NCI-H1105 treated with DMSO at 0.1 percent for 48 hours (cell line): Measurements from ENCODE around the gene CCDC190.
A peak's percentile ranks its signal among the peaks of the same experiment; 100 is the strongest.
"Not testable (repeated sequence)": the region's sequence is repeated elsewhere in the genome, so short reads cannot be mapped to it uniquely, and the experiment has no call there.

ENCODE experiments used
- DNase-seq: peaks from one replicate; lab custom pipeline; 2025; lab: John Stamatoyannopoulos, UW

Gene CCDC190

DNA sequence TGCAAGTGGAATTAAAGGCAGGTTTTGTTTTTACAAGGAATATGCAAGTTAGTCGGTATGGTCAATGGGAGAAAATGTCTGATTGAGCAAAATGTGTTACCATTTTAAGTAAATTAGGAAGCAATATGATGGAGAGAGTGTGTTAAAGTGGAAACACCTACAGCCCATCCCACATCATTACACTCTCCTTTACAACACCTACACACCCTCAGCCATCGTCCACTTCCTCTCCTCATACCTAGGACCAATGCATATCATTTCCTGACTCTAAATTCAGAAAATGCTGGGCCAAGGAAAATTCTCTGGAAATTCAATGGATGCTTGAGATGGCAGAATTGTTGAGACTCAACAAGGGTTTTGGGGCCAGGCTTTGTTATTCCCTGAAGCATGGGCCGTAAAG lies 16.4 kb upstream of the CCDC190 start:
- no peak for DNase-seq

DNA sequence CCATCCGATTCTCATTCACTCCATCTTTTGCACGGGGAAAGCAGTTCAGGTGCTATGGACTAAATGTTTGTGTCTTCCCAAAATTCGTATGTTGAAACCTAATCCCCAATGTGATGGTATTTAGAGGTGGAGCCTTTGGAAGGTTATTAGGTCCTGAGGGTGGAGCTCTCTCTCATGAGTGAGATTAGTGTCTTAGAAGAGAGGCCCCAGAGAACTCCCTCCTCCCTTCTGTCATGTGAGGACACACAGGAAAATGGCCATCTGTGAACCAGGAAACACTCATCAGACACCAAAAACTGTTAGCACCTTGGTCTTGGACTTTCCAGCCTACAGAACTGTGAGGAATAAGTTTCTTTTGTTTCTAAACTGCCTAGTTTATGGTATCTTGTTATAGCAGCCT lies 15.8 kb upstream of the CCDC190 start:
- DNase-seq: no peak

DNA sequence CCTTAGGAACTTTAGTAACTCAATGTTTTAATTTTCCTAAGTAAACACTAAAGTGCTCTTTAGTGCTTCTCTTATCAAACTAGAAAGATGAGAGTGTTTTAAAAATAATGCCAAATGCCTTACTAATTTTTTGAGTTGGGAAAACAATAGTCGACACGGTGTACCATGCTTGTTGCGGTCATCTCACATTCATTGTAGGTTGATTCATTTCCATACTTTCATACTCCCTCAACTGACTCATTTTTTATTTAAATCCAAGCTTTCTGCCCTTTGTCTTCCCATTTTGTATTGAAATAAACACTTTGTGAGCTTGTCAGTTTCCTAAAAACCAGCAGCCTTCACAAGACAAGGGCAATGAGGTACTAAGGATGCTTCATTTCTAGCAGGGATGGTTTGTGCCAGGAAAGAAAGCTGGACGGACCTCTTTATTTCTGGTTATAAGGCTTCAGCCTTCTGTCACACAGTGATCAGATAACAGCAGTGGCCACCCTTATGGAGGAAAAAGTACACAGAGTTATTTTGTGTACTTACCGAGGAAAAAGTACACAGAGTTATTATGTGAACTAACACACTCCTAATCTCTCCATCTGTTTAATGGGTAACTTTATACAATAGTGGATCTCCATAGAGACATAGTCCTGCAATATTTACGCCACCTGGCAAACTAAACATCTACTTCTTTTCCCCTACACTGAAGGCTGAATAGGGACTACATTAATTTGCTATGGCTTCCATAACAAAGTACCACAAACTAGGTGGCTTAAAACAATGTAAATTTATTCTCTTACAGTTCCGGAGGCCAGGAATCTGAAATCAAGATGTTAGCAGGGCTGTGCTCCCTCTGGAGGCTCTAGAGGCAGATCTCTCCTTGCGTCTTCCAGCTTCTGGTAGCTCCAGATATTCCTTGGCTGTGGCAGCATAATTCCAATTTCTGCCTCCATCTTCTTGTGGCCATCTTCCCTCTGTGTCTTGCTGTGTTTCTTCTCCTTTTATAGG lies 13.0 kb upstream of the CCDC190 start:
- no peak for DNase-seq

DNA sequence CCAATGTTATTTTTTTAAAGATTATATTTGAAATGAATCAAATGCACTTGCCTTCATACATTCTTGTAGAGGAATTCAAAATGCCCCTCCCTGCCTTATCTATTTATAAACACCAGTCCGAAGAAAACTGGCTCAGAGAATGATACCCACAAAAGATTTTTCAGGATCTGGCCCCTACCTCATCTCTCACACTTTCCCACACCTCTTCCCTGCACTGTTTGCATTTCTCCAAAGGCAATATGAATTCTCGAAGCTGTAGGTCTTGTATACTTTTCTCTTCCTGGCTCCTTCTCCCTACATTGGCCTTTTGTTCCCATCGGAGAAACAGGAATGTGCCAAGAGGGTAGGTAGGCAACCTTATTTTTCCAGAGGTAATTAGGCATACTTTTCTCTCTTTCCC lies 12.0 kb upstream of the CCDC190 start:
- no peak for DNase-seq

DNA sequence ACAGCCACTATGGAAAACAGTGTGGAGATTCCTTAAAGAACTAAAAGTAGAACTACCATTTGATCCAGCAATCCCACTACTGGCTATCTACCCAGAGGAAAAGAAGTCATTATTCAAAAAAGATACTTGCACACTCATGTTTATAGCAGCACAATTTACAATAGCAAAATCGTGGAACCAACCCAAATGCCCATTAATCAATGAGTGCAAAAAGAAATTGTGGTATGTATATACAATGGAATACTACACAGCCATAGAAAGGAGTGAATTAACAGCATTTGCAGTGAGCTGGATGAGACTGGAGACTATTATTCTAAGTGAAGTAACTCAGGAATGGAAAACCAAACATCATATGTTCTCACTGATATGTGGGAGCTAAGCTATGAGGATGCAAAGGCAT lies 10.4 kb upstream of the CCDC190 start:
- DNase-seq: not testable (repeated sequence)

DNA sequence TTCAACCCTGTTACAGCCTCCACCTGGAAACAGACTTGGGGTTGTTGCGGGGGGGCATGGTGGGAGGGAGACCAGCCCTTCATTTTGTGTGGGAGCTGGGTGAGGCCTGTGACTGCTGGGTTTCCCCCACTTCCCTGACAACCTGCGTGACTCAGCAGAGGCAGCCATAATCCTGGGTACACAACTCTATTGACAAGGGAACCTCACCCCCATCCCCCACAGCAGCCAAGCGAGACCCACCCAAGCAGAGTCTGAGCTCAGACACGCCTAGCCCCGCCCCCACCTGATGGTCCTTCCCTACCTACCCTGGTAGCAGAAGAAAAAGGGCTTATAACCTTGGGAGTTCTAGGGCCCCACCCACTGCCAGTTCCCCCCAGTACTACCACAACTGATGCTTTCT lies 8.0 kb upstream of the CCDC190 start:
- DNase-seq: no peak

DNA sequence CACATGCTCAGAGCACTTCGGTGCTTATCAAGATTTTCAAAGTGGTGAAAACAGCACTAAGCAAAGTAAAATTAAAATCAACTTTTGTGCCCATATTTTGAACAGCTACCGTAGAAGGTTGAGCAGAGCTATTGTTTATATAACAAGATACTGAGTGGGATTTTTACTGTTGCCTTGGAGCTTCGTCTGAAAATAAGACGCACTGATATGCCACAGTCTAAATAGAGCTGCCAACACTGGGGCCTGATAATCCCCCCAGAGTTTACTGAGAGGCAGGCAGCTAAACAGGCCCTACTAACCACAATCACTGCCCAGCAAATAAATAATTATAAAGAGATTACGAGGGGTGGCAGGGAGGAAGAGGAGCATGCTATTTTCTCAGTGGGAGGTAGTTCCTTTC lies 650 bp upstream of the CCDC190 start:
- no peak for DNase-seq

DNA sequence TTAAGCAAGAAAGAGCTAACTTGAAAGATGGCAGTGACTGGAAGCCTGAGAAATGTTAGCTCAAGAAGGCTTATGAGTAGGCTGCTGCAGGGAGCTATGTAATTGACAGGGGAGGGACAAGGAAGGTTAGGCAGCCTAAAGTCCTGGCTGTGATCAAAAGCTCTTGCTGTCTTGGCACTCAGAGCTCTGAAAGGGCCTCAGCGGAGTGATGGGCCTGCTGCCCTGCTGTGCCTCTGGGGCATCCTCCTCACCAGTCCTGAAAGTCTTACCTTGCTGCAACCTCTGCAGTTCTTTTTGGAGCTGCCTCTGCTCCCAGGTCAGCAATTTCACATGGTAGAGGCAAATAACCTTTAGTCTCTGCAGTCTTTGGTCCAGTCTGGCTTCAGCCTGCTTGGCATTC lies 1.8 kb downstream of the CCDC190 start:
- no peak for DNase-seq

DNA sequence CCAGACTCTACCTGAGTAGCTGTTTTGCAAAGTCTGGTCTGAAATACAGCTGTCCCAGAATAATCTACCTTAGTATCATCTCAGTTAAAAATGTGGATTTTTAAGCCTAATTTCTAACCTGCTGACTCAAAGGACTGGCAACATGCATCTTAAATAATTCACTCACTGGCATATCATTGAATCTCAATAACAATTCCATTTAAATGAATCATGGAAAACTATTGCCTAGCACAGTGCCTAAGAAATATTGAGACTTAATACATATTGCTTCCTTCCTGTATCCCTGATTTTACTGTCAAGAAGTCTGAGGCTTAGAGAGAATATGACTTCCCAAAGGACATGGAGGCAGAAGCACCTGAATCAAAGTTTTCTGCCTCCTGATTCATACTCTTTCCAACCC lies 3.1 kb downstream of the CCDC190 start:
- DNase-seq: no peak

DNA sequence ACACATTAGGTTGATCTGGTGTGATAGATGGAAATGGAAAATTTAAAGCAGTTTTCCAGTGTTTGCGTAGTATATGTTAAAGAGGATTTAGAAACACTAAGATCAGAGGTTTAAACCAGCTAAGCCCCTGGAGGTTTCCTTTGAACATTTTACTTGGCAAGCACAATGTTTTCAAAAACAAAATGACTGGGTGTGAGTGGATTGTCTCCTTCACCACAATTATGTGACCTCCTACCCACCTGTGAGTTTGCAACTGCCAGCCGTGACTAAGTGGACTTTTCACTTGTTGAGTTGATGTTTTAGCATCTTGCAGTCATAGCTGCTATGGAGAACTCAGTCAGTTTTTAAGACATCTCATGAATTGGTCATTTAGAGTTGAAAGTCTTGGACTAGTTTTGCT lies 4.7 kb downstream of the CCDC190 start:
- DNase-seq: no peak

DNA sequence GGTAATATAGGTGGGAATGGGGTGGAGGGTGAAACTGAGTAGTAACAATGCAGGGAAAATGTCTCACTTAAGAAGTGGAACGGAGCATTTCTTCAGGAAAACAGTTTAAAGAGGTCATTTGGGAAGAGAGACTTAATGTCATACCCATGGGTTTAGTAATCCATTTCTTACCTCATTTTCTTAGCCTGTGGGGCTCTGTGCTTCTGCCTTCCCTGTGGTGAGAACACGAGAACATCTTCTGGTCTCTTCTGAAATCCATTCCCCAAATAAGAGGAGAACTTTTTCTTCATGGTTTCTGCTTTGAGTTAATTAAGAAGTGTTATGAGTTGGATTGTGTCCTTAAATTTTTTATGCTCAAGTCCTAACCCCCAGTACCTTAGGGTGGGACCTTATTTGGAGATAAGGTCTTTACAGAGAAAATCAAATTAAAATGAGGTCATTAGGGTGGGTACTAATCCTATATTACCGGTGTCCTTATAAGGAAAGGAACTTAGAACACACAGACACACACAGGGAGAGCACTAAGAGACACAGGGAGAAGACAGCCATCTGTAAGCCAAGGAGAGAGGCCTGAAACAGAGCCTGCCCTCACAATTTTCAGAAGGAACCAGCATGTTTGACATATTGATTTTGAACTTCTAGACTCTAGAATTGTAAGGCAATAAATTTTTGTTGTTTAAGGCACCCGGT lies 5.4 kb downstream of the CCDC190 start:
- DNase-seq: no peak

DNA sequence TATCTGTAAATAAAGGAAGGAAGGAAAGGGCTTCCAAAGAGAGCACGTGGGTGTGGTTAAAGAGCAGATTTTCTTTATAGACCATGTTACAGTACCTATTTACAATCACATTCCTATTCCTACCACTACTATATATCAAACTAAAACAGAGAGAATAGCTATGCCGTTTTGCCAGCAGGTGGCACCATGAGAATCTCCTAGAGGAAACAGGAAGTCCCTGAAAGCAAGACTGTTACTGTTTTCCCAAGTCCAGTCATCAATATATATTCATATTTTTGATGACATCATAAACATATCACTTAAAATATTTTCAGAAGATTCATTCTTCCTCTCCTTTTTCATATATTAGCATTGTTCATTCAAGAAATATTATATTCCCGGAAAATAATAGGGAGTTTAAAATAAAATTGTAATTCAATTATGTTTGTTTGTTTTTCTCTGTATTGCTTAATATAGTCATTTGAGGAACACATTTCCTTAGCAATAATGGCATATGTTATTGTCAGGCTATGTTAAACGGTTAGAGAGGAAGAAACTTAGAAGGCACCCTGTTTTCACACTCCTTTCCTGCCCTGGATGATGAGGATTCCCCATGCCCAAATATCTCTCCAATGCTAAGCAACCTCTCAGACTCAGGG lies 6.6 kb downstream of the CCDC190 start:
- DNase-seq: peak; percentile 66

DNA sequence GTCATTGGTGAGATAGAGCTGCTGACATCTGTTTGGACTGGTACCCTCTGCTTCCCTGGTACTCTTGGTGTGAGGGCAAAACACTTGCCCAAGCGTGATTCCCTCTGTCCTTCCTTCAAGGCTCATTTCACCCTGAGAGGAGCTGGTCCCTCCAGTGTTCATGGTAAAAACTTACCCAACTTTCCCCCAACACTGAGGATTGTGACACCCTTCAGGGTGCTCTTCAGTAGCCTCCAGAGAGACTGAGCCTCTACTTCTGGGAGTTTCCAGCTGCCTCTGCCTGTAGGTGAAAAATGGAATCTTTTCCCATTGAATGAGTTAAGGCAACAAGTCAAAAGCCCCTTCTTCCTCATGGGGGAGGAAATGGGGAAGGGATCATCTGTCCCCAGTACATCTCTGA lies 9.6 kb downstream of the CCDC190 start:
- DNase-seq: no peak

DNA sequence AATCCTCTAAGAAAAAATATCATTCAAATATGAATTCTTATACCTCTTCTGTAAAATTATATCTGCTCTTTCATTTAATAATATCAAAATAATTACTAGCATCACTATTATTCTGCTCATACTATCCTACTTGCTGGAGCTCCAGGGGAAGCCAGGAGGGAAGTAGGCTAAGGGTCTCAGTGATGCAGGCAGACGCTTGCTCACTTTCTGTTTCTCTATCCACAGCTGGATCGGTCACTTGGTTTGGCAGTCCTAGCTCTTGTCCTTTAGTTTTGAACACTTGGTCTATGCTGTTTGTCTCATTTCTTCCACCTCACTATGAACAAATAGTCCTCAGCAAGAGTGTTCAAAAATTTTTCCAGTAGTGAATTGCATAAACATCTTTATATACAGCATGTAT lies 11.3 kb downstream of the CCDC190 start:
- DNase-seq: no peak

DNA sequence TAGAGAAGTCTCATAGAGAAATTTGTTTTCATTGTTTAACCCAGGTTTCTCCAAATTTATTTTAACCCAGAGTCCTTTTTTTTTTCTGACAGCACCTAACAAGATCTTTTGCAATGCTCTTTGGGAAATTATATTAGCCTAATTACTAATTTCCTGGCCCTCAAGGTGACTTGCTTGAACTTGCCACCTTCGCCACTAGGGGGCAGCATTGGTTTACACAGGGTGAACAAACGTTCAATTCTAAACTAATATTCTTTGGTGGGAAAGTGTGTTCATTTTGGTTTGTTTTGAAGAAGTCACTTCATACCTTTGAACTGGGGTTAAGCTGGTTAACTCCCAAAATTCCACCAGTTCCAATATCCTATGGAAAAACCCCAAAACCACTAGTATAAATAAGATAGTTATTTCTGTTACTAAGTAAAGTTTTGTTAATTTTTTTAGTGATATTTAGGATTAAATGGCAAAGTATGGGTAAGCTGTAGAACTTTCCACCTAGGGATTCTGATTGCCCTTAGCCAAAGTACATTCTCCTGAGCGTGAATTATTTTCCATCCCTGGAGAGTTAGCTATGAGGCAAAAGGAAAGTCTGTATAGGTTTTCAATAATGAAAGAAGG lies 13.0 kb downstream of the CCDC190 start:
- peak; percentile 58 for DNase-seq

DNA sequence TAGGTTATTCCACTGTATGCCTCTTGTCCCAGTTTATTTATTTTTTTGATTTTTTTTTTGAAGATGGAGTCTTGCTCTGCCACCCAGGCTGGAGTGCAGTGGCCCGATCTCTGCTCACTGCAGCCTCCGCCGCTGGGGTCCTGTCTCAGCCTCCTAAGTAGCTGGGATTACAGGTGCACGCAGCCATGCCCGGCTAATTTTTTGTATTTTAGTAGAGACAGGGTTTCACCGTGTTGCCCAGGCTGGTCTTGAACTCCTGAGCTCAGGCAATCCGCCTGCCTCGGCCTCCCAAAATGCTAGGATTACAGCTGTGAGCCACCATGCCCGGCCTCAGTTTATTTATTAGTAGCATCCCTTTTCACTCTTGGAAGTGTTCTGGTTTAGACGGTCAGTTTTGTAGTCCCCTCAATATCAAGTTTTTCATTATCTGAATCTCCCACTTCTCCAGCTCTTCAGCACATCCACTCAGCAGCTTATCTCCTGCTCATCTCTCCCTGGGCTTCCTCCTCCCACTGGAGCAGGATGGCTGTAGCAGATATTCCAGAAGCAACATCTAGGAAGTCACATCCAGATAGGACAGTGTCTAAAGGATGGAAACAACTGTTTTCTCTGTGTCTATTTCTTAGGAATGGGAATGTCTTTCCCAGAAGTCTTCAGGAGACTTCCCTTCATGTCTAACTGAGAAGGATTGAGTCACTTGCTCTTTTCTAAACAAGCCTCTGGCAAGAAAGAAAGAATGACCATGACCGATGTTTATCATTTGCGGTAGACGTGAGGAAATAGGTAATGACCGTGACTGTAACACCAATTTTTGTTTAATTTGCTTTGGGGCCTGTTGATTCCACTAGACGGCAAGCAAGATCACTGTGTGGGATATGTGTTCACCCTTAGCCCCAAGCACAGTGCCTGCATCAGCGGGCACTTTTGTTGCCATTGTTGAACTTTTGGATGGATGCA lies 14.4 kb downstream of the CCDC190 start:
- no peak for DNase-seq

DNA sequence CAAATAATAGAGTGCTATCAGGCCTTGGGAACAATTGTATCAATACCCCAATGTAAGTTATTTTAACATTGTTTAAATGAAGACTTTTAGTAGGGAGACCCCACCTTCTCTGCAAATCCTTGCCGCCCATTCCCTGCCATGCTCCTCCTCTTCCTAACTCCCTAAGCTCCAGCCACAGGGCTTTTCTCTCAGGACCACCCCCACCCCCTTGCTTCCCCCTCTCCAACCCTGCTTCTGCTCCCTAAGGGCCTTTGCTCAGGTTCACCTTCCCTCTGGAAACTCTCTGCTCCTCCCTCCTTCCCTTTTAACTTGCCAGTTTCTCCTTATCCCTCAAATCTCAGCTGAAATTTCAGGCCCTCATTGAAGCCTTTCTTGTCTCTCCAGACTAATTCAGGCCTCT lies 16.8 kb downstream of the CCDC190 start:
- DNase-seq: no peak

DNA sequence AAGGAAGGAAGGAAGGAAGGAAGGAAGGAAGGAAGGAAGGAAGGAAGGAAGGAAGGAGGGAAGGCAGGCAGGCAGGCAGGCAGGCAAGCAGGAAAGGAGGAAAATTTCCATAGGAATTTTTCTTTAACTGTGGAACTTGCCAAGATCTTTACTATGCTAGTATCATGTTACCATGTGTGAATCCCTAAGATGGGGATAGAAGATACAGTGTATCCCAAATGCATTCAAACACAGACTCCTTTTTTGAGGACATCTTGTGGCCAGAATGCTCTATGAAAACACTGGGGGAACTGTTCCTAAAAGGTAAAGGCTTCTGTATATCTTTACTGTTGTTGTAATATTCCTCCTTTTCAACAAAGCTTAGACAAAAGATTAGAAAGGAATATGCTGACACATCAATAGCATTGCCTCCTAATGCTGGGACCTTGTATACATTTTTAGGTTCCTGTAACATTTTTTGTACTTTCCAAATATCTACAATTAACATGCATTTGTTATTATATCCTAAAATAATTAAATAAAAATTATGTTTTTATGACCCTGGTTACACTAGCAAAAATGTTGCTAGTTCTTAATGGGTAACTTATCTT lies 20.6 kb downstream of the CCDC190 start:
- no peak for DNase-seq

DNA sequence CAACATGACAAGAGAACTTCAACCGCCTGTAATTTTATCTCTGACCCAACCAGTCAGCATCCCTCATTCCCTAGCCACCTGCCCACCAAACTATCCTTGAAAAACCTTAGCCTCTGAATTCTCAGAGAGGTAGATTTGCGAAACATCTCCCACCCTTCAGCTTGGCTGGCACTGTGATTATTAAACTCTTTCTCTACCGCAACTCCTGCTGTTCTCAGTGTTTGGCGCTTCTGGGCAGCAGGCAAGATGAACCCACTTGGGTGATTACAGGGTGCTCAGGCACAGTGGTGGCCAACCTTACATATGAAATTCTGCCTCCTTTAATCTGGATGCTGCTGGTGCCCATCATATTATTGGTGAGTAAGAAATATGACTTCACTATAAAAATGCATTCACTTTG lies 22.1 kb downstream of the CCDC190 start:
- no peak for DNase-seq

DNA sequence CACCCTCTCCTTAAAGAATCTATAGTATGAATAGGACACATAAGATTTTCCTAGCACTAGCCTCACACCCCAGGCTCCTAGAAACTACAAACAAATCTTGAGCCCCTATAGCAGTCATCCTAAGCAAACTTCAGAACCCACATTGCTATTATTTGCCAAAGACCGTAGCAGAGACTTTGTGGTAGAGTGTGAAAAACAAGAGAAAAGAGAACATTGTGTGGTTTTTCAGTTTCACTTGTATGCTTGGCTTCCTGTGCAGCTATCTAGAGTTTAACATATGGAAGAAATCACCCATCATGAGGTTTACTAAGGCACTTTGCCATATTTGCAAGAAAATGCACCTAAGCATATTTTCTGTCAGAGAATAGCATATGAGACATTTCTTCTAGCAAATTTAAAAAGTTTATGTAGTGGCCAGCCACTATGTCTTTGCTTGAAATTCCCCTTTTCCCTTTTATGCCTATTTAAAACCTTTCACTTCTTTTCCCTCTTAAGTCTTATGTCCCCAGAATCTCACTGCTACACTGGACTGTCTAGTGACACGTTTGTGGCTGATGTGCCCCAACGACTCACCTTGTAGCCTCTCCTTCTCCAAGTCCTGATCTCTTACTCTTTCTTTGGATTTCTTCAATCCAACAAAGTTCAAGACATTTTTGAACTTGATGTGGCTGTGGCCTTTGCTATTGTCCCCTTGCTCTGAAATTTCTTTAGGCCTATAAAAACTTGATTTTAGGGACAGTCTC lies 25.6 kb downstream of the CCDC190 start:
- no peak for DNase-seq
